H1 (cell line): ENCODE measurements around the gene INCENP. TPM values are rescaled to one million over a fixed set of nuclear protein-coding genes. Genes with fewer than 3 reads are reported as not detected.

Experiments used
- ATF2 ChIP-seq: IDR thresholded peaks from 2 replicates; pipeline ENCODE4 v1.6.1; 2012; ENCODE audit warnings: low read length, inconsistent platforms
- BRCA1 ChIP-seq: IDR thresholded peaks from 2 replicates; pipeline ENCODE4 v1.6.1; 2012; ENCODE audit warnings: low read depth, low read length, improper control_type of control experiment
- SUZ12 ChIP-seq: fragments of 200-600 bp; sonication (generic); IDR thresholded peaks from 2 replicates; pipeline ENCODE4 v1.6.1; 2012; ENCODE audit warnings: mild to moderate bottlenecking, inconsistent platforms, low read length, moderate library complexity, mixed read lengths
- polyA plus RNA-seq, 7 experiments: library from polyadenylated mRNA; depleted of rRNA in 3 of 7; stranded (reverse) in 5 of 7; unstranded in 2 of 7; fragments of >200 nt in 5 of 7; fragments of 200-250 nt in 2 of 7; gene quantifications; 1 replicate in 5 of 7; 2 replicates in 1 of 7; 4 replicates in 1 of 7; pipeline versions ENCODE4 v1.2.1 to v1.2.3, GENCODE V29; 2011 to 2013; ENCODE audit warnings: missing spikeins in 2 of 7, mixed read lengths in 2 of 7
- total RNA-seq: library from RNA; stranded (reverse); fragmentation: NEBNext Ultra II Directional; extraction: Animal tissue kit (Norgen Biotek cat#: 25700); gene quantifications from 2 replicates; pipeline ENCODE4 v1.2.1, GENCODE V29; 2021

The INCENP gene
- total and polyA plus RNA-seq, 2 of the 8 experiments (the other 6 are each of a cell fraction or from before 2014, with no cell fraction given), result 25.4 to 132 TPM

DNA sequence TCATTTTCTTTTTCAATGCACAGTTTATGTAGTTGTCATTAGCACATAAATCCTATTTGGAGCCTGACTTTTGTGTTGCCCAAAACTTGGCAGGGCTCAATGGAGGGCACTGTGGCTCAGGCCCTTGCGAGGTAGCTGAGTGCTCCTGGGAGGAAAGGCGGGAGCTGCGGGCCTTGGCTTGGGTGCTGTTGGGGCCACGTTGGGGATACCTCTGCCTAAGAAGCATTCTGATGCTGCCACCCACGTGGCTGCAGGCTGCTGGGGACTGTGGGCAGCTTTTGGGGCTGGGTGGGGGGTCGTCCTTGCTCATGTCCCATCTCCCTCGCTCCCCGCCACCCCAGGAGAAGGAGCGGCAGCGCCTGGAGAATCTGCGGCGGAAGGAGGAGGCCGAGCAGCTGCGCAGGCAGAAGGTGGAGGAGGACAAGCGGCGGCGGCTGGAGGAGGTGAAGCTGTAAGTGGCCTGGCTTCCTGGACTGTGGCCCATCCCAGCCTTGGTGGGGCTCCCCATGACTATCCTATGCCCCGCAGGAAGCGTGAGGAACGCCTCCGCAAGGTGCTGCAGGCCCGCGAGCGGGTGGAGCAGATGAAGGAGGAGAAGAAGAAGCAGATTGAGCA lies 20.9 kb downstream of the INCENP start (continued):
- no peak for TF ChIP-seq ATF2
- TF ChIP-seq SUZ12, result no peak
- no peak for TF ChIP-seq BRCA1
